Coronary artery (tissue), 2 donors: Measurements from ENCODE around the gene ZDHHC9.

ENCODE experiments used
- DNase-seq: peaks from one replicate; pipeline ENCODE4 v3.0.0-alpha.2; 2017; ENCODE audit warnings: low spot score
- H3K27ac ChIP-seq, 2 donors: fragments of 200-600 bp; sonication (generic); one replicate each; pipeline ENCODE4 v1.5.1; 2016 to 2019
- H3K4me3 ChIP-seq: fragments of 200-600 bp; sonication (generic); 2 replicates; pipeline ENCODE4 v1.5.1; 2016; ENCODE audit warnings: mild to moderate bottlenecking, moderate library complexity
- TF ChIP-seq, protein P1 (sequence below): fragments of 200-600 bp; sonication (generic); IDR thresholded peaks from one replicate; pipeline ENCODE4 v1.5.1; 2019; ENCODE audit warnings: antibody characterized with exemption

ZDHHC9 gene

DNA sequence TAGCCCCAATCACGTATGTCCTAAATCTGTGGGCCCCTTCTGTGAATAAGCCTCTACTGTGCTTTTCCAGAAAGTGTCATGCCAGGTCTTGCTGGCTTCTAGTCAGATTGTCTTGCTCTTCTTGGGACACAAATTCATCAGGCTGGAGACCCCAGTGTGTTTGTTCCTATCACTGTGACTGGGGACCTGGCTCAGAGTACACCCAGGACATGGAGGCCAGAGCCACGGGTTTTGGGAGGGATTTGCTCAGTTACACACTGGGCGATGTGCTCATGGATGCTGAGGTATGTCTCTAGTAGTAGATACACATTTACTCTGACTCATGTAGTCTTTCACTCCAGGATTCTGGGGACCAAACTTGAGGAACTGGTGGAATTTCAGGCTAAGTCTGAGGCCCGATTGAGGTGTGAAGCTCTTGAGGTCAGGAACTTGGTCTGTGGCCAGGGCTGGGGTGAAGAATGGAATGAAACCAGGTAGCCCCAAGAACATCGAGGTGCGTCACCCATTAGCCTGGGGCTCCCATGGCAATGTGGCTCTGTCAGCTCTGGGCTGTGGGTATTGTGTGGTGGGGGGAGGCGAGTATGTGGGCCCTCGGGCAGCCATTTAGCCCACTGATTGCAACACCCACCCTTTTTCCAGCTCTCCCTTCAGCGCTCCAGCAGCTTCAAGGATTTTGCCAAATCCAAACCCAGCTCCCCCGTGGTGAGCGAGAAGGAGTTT, 56.2 kb downstream of the ZDHHC9 start:
- no peak overlapping the region for H3K27ac ChIP-seq
- TF ChIP-seq, protein P1, sequence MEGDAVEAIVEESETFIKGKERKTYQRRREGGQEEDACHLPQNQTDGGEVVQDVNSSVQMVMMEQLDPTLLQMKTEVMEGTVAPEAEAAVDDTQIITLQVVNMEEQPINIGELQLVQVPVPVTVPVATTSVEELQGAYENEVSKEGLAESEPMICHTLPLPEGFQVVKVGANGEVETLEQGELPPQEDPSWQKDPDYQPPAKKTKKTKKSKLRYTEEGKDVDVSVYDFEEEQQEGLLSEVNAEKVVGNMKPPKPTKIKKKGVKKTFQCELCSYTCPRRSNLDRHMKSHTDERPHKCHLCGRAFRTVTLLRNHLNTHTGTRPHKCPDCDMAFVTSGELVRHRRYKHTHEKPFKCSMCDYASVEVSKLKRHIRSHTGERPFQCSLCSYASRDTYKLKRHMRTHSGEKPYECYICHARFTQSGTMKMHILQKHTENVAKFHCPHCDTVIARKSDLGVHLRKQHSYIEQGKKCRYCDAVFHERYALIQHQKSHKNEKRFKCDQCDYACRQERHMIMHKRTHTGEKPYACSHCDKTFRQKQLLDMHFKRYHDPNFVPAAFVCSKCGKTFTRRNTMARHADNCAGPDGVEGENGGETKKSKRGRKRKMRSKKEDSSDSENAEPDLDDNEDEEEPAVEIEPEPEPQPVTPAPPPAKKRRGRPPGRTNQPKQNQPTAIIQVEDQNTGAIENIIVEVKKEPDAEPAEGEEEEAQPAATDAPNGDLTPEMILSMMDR: no peak
- H3K4me3 ChIP-seq: no peak overlapping the region
- DNase-seq: no peak

DNA sequence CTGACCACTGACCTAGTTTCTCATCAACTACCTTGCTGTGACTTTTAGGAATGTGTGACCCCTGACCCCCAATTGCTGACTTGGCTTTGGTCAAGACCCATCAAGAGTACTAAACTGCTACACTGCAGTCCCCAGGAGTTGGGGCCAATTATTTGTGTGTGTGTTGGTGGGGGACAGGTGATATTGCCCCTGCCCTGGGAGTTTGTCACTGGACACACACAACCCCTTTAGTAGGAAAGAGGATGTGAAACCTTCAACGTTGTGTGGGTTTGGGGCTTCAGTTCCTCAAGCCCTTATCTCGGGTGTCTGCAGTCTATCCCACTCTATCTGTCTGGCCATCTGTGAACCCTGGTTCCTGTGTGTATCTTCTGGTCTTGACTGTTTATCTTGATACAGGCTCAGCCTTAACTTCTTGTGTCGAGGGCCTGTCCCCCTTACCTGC, 57.5 kb downstream of the ZDHHC9 start:
- no peak overlapping the region for H3K4me3 ChIP-seq
- no peak for DNase-seq
- H3K27ac ChIP-seq: no peak overlapping the region
- TF ChIP-seq, protein P1: no peak

DNA sequence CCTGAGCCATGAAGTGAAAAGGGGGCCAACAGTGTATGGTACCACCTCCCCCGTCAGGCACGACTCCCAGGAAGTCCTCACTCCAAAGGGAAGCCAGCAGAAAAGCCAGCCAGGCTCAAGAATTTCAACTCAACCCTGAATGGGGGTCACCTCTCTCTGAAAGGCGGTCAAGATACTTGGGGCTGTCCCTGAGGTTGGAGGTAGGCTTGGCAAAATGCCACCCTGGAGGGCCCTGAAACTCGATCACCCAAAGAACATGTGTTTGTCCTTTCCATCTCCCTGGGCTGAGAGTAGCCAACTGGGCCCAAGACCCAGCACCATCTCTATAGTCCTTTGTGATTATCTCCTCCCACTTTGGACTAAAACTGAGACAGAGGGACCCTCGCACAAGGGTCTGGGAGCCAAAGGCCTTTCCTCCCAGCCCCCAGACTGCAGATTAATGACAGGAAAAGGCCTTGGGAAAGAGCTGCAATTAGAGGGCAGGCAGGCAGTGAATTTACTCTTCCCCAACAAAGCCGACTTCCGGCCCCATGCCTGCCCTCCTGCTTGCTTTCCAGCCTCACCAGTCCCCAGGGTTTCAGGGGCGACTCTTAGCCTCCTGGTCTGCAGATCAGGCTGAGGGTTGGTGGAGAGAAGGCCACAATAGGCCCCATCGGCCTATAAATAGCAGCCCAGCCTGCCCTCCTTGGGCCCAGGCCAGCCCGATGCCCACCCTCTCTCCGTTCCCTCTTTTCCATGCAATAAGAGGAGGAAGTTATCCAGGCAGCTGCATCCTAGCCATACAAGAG, 58.3 kb downstream of the ZDHHC9 start:
- DNase-seq: peak; percentile 12
- TF ChIP-seq, protein P1: no peak
- Histone ChIP-seq H3K4me3 (no peak overlapping the region), H3K27ac (no peak overlapping the region)

- H3K4me3 ChIP-seq: no peak overlapping the region
These were observed 59.3 kb downstream of the ZDHHC9 start for GRCh38 chrX:129784371-129784770.

DNA sequence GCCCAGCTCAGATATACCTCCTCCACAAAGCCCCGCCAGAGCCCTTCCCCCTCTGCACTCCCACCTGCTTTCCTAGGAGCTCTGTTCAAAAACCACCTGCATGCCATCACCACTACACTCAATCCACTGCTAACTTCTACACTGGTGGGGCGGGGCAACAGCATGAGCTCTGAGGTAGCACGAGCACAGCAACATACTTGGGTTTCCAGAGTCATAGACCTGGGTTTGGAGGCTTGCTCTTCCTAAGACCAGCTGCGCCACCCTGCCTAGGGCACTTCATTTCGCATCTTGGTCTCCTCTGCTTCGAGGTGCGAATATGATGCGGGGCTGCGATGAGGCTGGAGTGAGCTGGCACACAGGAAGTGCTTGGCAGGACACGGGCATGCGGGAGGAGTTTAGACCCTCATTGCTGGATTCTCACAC, 60.4 kb downstream of the ZDHHC9 start:
- TF ChIP-seq, protein P1: no peak
- Histone ChIP-seq H3K4me3 (no peak overlapping the region), H3K27ac (no peak overlapping the region)
- DNase-seq: peak; percentile 49

More at GRCh38 chrX:129784371-129784770, 59.3 kb downstream of the ZDHHC9 start:
- TF ChIP-seq, protein P1: no peak
- DNase-seq: peak; percentile 46
- H3K27ac ChIP-seq: no peak overlapping the region

DNA sequence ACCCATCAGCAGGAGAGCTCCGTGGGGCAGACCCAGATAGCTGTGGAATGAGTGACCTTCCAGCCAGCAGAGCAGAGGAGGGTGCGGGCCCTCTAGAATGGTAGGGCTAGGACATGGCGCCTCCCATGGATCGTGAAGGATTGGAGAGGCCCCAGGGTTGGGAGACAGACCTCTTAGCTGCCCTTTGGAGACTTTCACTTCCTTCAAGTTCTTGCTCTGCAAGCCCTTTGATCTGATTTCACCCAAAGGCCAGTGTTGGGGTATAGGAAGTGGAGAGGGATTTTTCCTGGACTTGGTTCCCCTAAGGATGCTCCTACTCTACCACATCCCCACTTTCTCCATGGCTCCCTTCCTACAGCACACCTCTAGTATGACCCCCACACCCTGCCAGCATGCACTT, 61.0 kb downstream of the ZDHHC9 start:
- TF ChIP-seq, protein P1: no peak
- DNase-seq: no peak
- Histone ChIP-seq H3K4me3 (no peak overlapping the region), H3K27ac (no peak overlapping the region)
